Glomerular endothelial cell (primary cell): Measurements from ENCODE around the gene BANK1. TPM values are rescaled to one million over a fixed set of nuclear protein-coding genes. Genes with fewer than 3 reads are reported as not detected.

Source experiments
- DNase-seq: peaks from one replicate; pipeline ENCODE4 v3.0.0-alpha.2; 2011; ENCODE audit warnings: low read depth, low spot score; ENCODE audit errors: extremely low read depth
- total RNA-seq: library from RNA; depleted of rRNA; stranded (reverse); fragments of >200 nt; gene quantifications from 2 replicates; pipeline ENCODE4 v1.2.3, GENCODE V29; 2015

The BANK1 gene
- total RNA-seq, 1 donor from 2014 or later: 0.18 TPM

GRCh38 chr4:101954975-101955678 lies 164.6 kb downstream of the BANK1 start:
- no peak for DNase-seq

GRCh38 chr4:101956068-101956825 lies 165.7 kb downstream of the BANK1 start:
- no peak for DNase-seq

- no peak for DNase-seq
These were observed 168.0 kb downstream of the BANK1 start for GRCh38 chr4:101958547-101958946.

GRCh38 chr4:101960431-101960830 lies 169.9 kb downstream of the BANK1 start:
- no peak for DNase-seq

GRCh38 chr4:101961144-101961543 lies 170.6 kb downstream of the BANK1 start:
- no peak for DNase-seq

GRCh38 chr4:101967697-101968346 lies 177.3 kb downstream of the BANK1 start:
- DNase-seq: no peak

GRCh38 chr4:101968364-101968763 lies 177.8 kb downstream of the BANK1 start:
- no peak for DNase-seq

GRCh38 chr4:101969965-101970364 lies 179.4 kb downstream of the BANK1 start:
- DNase-seq: no peak

- DNase-seq: no peak
These were observed 180.1 kb downstream of the BANK1 start for GRCh38 chr4:101970547-101971155.

- no peak for DNase-seq
These were observed 182.3 kb downstream of the BANK1 start for GRCh38 chr4:101972791-101973190.

GRCh38 chr4:101973361-101973760 lies 182.8 kb downstream of the BANK1 start:
- no peak for DNase-seq

GRCh38 chr4:101977076-101977475 lies 186.5 kb downstream of the BANK1 start:
- peak; percentile 86 for DNase-seq

GRCh38 chr4:101981756-101982155 lies 191.2 kb downstream of the BANK1 start:
- no peak for DNase-seq

GRCh38 chr4:101983835-101984234 lies 193.3 kb downstream of the BANK1 start:
- DNase-seq: no peak

- DNase-seq: no peak
These were observed 197.2 kb downstream of the BANK1 start for GRCh38 chr4:101987623-101988243.

GRCh38 chr4:101989551-101989950 lies 199.0 kb downstream of the BANK1 start:
- DNase-seq: no peak

GRCh38 chr4:101992446-101992845 lies 201.9 kb downstream of the BANK1 start:
- no peak for DNase-seq

GRCh38 chr4:101993002-101993841 lies 202.7 kb downstream of the BANK1 start:
- DNase-seq: no peak

GRCh38 chr4:101993842-101994775 lies 203.6 kb downstream of the BANK1 start:
- DNase-seq: no peak
